ENCODE measurements around the gene CCT7.

DNA sequence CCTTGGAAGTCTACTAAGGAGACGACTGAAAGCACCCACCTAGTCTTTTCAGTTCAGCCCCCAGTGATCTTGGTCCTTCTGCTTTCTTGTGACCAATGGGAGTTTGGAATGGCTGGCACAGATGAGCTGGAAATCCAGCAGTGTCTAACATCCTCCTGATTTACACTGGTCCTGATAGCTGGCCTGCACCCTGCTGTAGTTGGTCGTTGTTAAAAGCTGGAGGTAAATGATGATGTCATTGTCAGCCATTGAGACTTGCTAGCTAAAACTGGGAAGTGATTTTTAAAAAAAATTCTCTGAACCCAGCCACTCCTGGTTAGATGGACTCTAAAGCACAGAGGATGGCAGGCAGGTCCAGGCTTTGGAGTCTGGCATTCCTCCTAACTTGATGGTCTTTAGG is 19.3 kb downstream of the CCT7 start:
- TF ChIP-seq POLR2AphosphoS5 (IDR thresholded peaks at IDR 0.05; ENCODE audit: low read depth, low read length): no peak
- TF ChIP-seq POLR2A (IDR thresholded peaks at IDR 0.05; ENCODE audit: low read depth, low read length): no peak

Data from GM12892 (cell line).